Prostate gland (tissue), 2 donors: ENCODE data around the gene TTC39B. TPM values are rescaled to one million over a fixed set of nuclear protein-coding genes. Genes with fewer than 3 reads are reported as not detected.

Experiments used
- DNase-seq: peaks from one replicate; pipeline ENCODE4 v3.0.0-alpha.2; 2019; ENCODE audit warnings: low spot score
- H3K27ac ChIP-seq, 2 donors: fragments of 200-600 bp; sonication (generic); 2 replicates each; pipeline ENCODE4 v1.5.1; 2017 to 2019
- H3K27me3 ChIP-seq: fragments of 200-600 bp; sonication (generic); replicated peaks from 2 replicates; pipeline ENCODE4 v1.5.1; 2019; ENCODE audit not compliant: insufficient read depth
- H3K36me3 ChIP-seq, 2 donors: fragments of 200-600 bp; sonication (generic); 1 replicate in 1 of 2; 2 replicates in 1 of 2; pipeline versions ENCODE4 v1.5.1 to v1.8.1; 2017 to 2019
- H3K4me1 ChIP-seq: fragments of 200-600 bp; sonication (generic); replicated peaks from 2 replicates; pipeline ENCODE4 v1.5.1; 2019
- H3K4me3 ChIP-seq, 2 donors: fragments of 200-600 bp; sonication (generic); 2 replicates each; pipeline ENCODE4 v1.5.1; 2017 to 2019
- H3K9me3 ChIP-seq: fragments of 200-600 bp; sonication (generic); 2 replicates; pipeline ENCODE4 v1.5.1; 2017
- CTCF ChIP-seq, 4 experiments: fragments of 200-600 bp in 2 of 4; fragments of 450-650 bp in 2 of 4; sonication (generic) in 2 of 4; IDR thresholded peaks; 1 replicate in 3 of 4; 2 replicates in 1 of 4; pipeline ENCODE4 v1.5.1; 2016 to 2019; ENCODE audit warnings: antibody characterized with exemption in 4 of 4, mild to moderate bottlenecking in 2 of 4, moderate library complexity in 2 of 4
- POLR2A ChIP-seq: fragments of 450-650 bp; IDR thresholded peaks from one replicate; pipeline ENCODE4 v1.6.1; 2016; ENCODE audit warnings: antibody characterized with exemption, mild to moderate bottlenecking
- POLR2AphosphoS5 ChIP-seq: sonication (generic); formaldehyde crosslinking; IDR thresholded peaks from one replicate; pipeline ENCODE4 v1.6.1; 2017; ENCODE audit warnings: antibody characterized with exemption
- WGBS: methylation state at CpG from one replicate; pipeline ENCODE4 v1.1.5; 2018; 5-methylcytosine and 5-hydroxymethylcytosine counted together
- intact Hi-C: fragments of 100-400 bp; cut with DNase I; formaldehyde crosslinking; loops from one replicate; pipeline ENCODE4 v1.14.2; 2022
- total RNA-seq, 2 donors: library from RNA; depleted of rRNA; stranded (reverse); fragments of >200 nt; gene quantifications; one replicate each; pipeline ENCODE4 v1.1.0, GENCODE V29; 2016

TTC39B gene
- total RNA-seq: 1 to 10 TPM; 4.2 to 4.3 TPM

DNA sequence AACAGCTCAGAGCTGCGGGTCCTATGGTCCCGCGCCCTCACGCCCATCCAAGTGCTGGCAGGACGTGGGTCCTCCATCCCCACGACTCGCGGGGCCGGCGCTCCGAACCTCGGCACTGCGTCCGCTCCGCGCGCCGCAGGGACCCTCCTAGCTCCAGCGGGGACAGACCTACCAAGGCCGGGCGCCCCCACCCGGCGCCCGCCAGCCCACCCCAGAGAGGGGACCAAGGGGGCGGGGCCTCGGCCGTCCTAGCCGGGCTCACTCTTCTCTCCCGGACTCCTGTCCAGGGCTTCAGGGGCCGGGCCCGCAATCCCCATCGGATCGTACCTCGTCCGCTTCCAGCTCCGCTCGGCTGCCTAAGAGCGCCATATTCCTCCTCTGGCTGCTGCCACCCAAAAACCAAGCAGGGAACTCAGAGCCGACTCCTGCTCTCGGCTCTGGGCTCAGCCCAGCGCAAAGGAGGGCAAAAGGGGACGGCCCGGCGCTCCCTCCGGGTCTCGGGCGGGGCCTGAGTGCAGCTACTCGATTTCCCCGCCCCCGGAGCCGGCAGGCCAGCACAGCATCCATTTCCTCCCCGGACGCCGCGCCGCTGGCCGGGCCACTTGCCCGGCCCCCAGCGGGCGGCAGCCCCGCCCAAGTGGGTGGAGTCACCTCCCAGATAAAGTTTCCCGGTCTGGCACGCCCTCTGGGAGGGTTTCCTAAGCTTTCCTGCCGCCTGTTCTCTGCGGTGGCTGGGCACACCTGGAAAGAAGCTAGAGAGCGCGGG, at the start of gene TTC39B:
TSS of gene TTC39B (minus strand) at position 460 of the 766 bp plus-strand sequence. CDS start at position 369, 91 bp downstream.
- Histone ChIP-seq H3K4me3 (peak within 1 kb of the TSS; percentile 79 to 83), H3K27me3 (no peaks in the 10 kb centered on the region), H3K27ac (peak within 1 kb of the TSS; percentile 79 to 91), H3K4me1 (no peaks in the 10 kb centered on the region), H3K36me3 (no peaks in the 10 kb centered on the region), H3K9me3 (no peaks in the 10 kb centered on the region)
- TF ChIP-seq POLR2A (peak; percentile 77), POLR2AphosphoS5 (peak; percentile 82), CTCF (IDR thresholded peaks at IDR 0.05) (peak in 3 of 4 experiments; percentile 24 to 31 (median 25))
- WGBS: under 1% methylated on average over 41 of the region's 67 CpGs
- intact Hi-C loops: loop anchor here (2.0 to 5.0 kb wide), 2 partner anchors 95 to 116 kb away; partner anchors contain the start of gene SNAPC3
- DNase-seq: peak; percentile 92

GRCh38 chr9:15355669-15356068, 48.7 kb upstream of the TTC39B start:
- no peak for TF ChIP-seq POLR2AphosphoS5
- TF ChIP-seq CTCF (IDR thresholded peaks at IDR 0.05): no peak
- no peak for TF ChIP-seq POLR2A
- no peaks in the 10 kb centered on the region for H3K9me3 ChIP-seq
- no peak for DNase-seq
- no peak overlapping the region for H3K4me3 ChIP-seq
- WGBS: 91% methylated on average over 6 of the region's 6 CpGs
- intact Hi-C loops: no loop called here
- H3K4me1 ChIP-seq: no peaks in the 10 kb centered on the region
- H3K27ac ChIP-seq: no peak overlapping the region
- no peaks in the 10 kb centered on the region for H3K36me3 ChIP-seq
- H3K27me3 ChIP-seq: no peaks in the 10 kb centered on the region

- no peak for DNase-seq
- H3K4me3 ChIP-seq: no peak overlapping the region
- no peak for TF ChIP-seq POLR2AphosphoS5
- TF ChIP-seq CTCF (IDR thresholded peaks at IDR 0.05): no peak
- no peak for TF ChIP-seq POLR2A
- WGBS: 78% methylated on average over 3 of the region's 3 CpGs
- H3K27ac ChIP-seq: no peak overlapping the region
- H3K9me3 ChIP-seq: no peaks in the 10 kb centered on the region
- H3K27me3 ChIP-seq: no peaks in the 10 kb centered on the region
- H3K4me1 ChIP-seq: no peaks in the 10 kb centered on the region
- intact Hi-C loops: no loop called here
- H3K36me3 ChIP-seq: no peaks in the 10 kb centered on the region
Measured at GRCh38 chr9:15354713-15355112, 47.7 kb upstream of the TTC39B start.

GRCh38 chr9:15353892-15354291, 46.9 kb upstream of the TTC39B start:
- intact Hi-C loops: no loop called here
- Histone ChIP-seq H3K4me1 (no peaks in the 10 kb centered on the region), H3K27me3 (no peaks in the 10 kb centered on the region), H3K9me3 (no peaks in the 10 kb centered on the region), H3K36me3 (no peaks in the 10 kb centered on the region), H3K27ac (no peak overlapping the region), H3K4me3 (no peak overlapping the region)
- 74% methylated on average over 4 of the region's 4 CpGs for WGBS
- TF ChIP-seq CTCF (IDR thresholded peaks at IDR 0.05) (no peak), POLR2A (no peak), POLR2AphosphoS5 (no peak)
- no peak for DNase-seq

GRCh38 chr9:15352306-15352705, 45.3 kb upstream of the TTC39B start:
- no peak for TF ChIP-seq POLR2AphosphoS5
- no peak for TF ChIP-seq POLR2A
- TF ChIP-seq CTCF (IDR thresholded peaks at IDR 0.05): no peak
- no peaks in the 10 kb centered on the region for H3K27me3 ChIP-seq
- H3K4me1 ChIP-seq: no peaks in the 10 kb centered on the region
- H3K4me3 ChIP-seq: no peak overlapping the region
- WGBS: 20% methylated on average over 3 of the region's 3 CpGs
- intact Hi-C loops: no loop called here
- no peak for DNase-seq
- no peaks in the 10 kb centered on the region for H3K36me3 ChIP-seq
- H3K27ac ChIP-seq: no peak overlapping the region
- H3K9me3 ChIP-seq: no peaks in the 10 kb centered on the region
